H9 (cell line): Measurements from ENCODE around the gene KCNAB2. TPM values are rescaled to one million over a fixed set of nuclear protein-coding genes. Genes with fewer than 3 reads are reported as not detected.

Experiments used
- DNase-seq: peaks from one replicate; pipeline ENCODE4 v3.0.0-alpha.2; 2017
- H2AFZ ChIP-seq: one replicate; pipeline ENCODE4 v1.6.1; 2013; ENCODE audit warnings: mild to moderate bottlenecking, low read length, control low read depth, moderate library complexity
- H2AK5ac ChIP-seq: 2 replicates; pipeline ENCODE4 v1.6.1; 2013; ENCODE audit warnings: low read length, control low read depth, mixed read lengths; ENCODE audit not compliant: insufficient read length
- H2BK120ac ChIP-seq: one replicate; pipeline ENCODE4 v1.6.1; 2013; ENCODE audit warnings: low read depth, mild to moderate bottlenecking, low read length, control low read depth, inconsistent platforms; ENCODE audit not compliant: poor library complexity, severe bottlenecking
- H2BK12ac ChIP-seq: 2 replicates; pipeline ENCODE4 v1.6.1; 2013; ENCODE audit warnings: low read length, control low read depth, mixed read lengths, low read depth; ENCODE audit not compliant: insufficient read length
- H2BK15ac ChIP-seq: 2 replicates; pipeline ENCODE4 v1.6.1; 2013; ENCODE audit warnings: low read depth, low read length, control low read depth
- H2BK20ac ChIP-seq: one replicate; pipeline ENCODE4 v1.6.1; 2013; ENCODE audit warnings: low read depth, mild to moderate bottlenecking, low read length, control low read depth, inconsistent platforms; ENCODE audit not compliant: poor library complexity, severe bottlenecking
- H2BK5ac ChIP-seq: 2 replicates; pipeline ENCODE4 v1.6.1; 2013; ENCODE audit warnings: low read length, control low read depth, mixed read lengths; ENCODE audit not compliant: insufficient read length
- H3K14ac ChIP-seq: 2 replicates; pipeline ENCODE4 v1.6.1; 2013; ENCODE audit warnings: low read length, control low read depth; ENCODE audit not compliant: insufficient read depth
- H3K18ac ChIP-seq: 2 replicates; pipeline ENCODE4 v1.6.1; 2013; ENCODE audit warnings: low read depth, mild to moderate bottlenecking, mixed read lengths, low read length, control low read depth; ENCODE audit not compliant: insufficient read length
- H3K23ac ChIP-seq: 2 replicates; pipeline ENCODE4 v1.6.1; 2013; ENCODE audit warnings: low read length, control low read depth, mixed read lengths, low read depth; ENCODE audit not compliant: insufficient read length
- H3K23me2 ChIP-seq: 2 replicates; pipeline ENCODE4 v1.6.1; 2013; ENCODE audit warnings: low read depth, mild to moderate bottlenecking, mixed read lengths, low read length, control low read depth; ENCODE audit not compliant: insufficient read length, poor library complexity, severe bottlenecking
- H3K27ac ChIP-seq: 2 replicates; pipeline ENCODE4 v1.5.1; 2013; ENCODE audit warnings: low read length, control low read depth, mixed read lengths, low read depth; ENCODE audit not compliant: insufficient read length
- H3K27me3 ChIP-seq: 2 replicates; pipeline ENCODE4 v1.6.1; 2013; ENCODE audit warnings: low read length, control low read depth, inconsistent platforms; ENCODE audit not compliant: insufficient read depth
- H3K4ac ChIP-seq: 2 replicates; pipeline ENCODE4 v1.6.1; 2013; ENCODE audit warnings: low read depth, mild to moderate bottlenecking, control low read depth, inconsistent platforms, low read length, moderate library complexity
- H3K4me1 ChIP-seq: 2 replicates; pipeline ENCODE4 v1.6.1; 2013; ENCODE audit warnings: low read length, control low read depth, inconsistent platforms; ENCODE audit not compliant: insufficient read depth
- H3K4me2 ChIP-seq: 2 replicates; pipeline ENCODE4 v1.6.1; 2013; ENCODE audit warnings: low read length, control low read depth, mixed read lengths; ENCODE audit not compliant: insufficient read length, insufficient read depth
- H3K56ac ChIP-seq: 2 replicates; pipeline ENCODE4 v1.6.1; 2013; ENCODE audit warnings: low read depth, mild to moderate bottlenecking, mixed read lengths, low read length, control low read depth; ENCODE audit not compliant: insufficient read length
- H3K79me1 ChIP-seq: 2 replicates; pipeline ENCODE4 v1.6.1; 2013; ENCODE audit warnings: low read depth, mild to moderate bottlenecking, moderate library complexity, low read length, control low read depth, inconsistent platforms; ENCODE audit not compliant: insufficient read depth, poor library complexity, severe bottlenecking
- H3K79me2 ChIP-seq: 2 replicates; pipeline ENCODE4 v1.6.1; 2013; ENCODE audit warnings: low read length, control low read depth, inconsistent platforms; ENCODE audit not compliant: insufficient read depth
- H3K9ac ChIP-seq: 2 replicates; pipeline ENCODE4 v1.6.1; 2013; ENCODE audit warnings: low read length, control low read depth, mixed read lengths; ENCODE audit not compliant: insufficient read length; ENCODE audit errors: extremely low read depth
- H3K9me3 ChIP-seq: one replicate; pipeline ENCODE4 v1.6.1; 2013; ENCODE audit warnings: low read depth, low read length, inconsistent platforms; ENCODE audit not compliant: control insufficient read depth
- H3T11ph ChIP-seq: one replicate; pipeline ENCODE4 v1.6.1; 2013; ENCODE audit warnings: mild to moderate bottlenecking, low read length, control low read depth, inconsistent platforms
- H4K20me1 ChIP-seq: one replicate; pipeline ENCODE4 v1.6.1; 2013; ENCODE audit not compliant: control insufficient read depth, insufficient read length, insufficient read depth
- H4K5ac ChIP-seq: 2 replicates; pipeline ENCODE4 v1.6.1; 2013; ENCODE audit warnings: low read depth, mild to moderate bottlenecking, mixed read lengths, low read length, control low read depth; ENCODE audit not compliant: insufficient read length
- H4K8ac ChIP-seq: replicated peaks from 2 replicates; pipeline ENCODE4 v1.6.1; 2013; ENCODE audit warnings: low read length, control low read depth, mixed read lengths, low read depth; ENCODE audit not compliant: insufficient read length
- H4K91ac ChIP-seq: 2 replicates; pipeline ENCODE4 v1.6.1; 2013; ENCODE audit warnings: low read depth, mild to moderate bottlenecking, moderate library complexity, mixed read lengths, low read length, control low read depth; ENCODE audit not compliant: insufficient read length
- H3K27ac Mint-ChIP-seq, 3 experiments: 2 replicates in 2 of 3; 3 replicates in 1 of 3; pipeline ENCODE4 v1.8.0; 2020 to 2021; ENCODE audit warnings: mixed read lengths in 3 of 3, mild to moderate bottlenecking in 1 of 3, moderate library complexity in 1 of 3
- H3K27me3 Mint-ChIP-seq: 2 replicates; pipeline ENCODE4 v1.8.0; 2021; ENCODE audit warnings: low read depth, mild to moderate bottlenecking, moderate library complexity, mixed read lengths
- H3K36me3 Mint-ChIP-seq, 3 experiments: 2 replicates in 2 of 3; 3 replicates in 1 of 3; pipeline ENCODE4 v1.8.0; 2020 to 2021; ENCODE audit warnings: low read depth in 3 of 3, mixed read lengths in 3 of 3; ENCODE audit not compliant: insufficient read depth in 1 of 3
- H3K4me1 Mint-ChIP-seq, 2 experiments: 2 replicates each; pipeline ENCODE4 v1.8.0; 2020; ENCODE audit warnings: mixed read lengths in 2 of 2
- H3K4me3 Mint-ChIP-seq, 2 experiments: 2 replicates in 1 of 2; 3 replicates in 1 of 2; pipeline ENCODE4 v1.8.0; 2020 to 2021; ENCODE audit warnings: mild to moderate bottlenecking in 2 of 2, mixed read lengths in 2 of 2, moderate library complexity in 1 of 2
- H3K9me3 Mint-ChIP-seq, 2 experiments: 2 replicates in 1 of 2; 3 replicates in 1 of 2; pipeline ENCODE4 v1.8.0; 2020; ENCODE audit warnings: mild to moderate bottlenecking in 2 of 2, mixed read lengths in 2 of 2, moderate library complexity in 1 of 2
- WGBS: extraction: QIAGEN DNeasy Blood & Tissue Kit; methylation state at CpG from one replicate; pipeline ENCODE4 v1.1.7; 2013; ENCODE audit warnings: missing lambda C conversion rate, low lambda C conversion rate, mixed read lengths; ENCODE audit not compliant: insufficient read length; ENCODE audit errors: extremely low coverage; 5-methylcytosine and 5-hydroxymethylcytosine counted together
- total RNA-seq: library from RNA; stranded (reverse); gene quantifications from 2 replicates; pipeline ENCODE4 v1.2.1, GENCODE V29; 2021
- TF ChIP-seq, protein P1 (sequence below): fragments of 200-600 bp; sonication (generic); conservative IDR thresholded peaks from 3 replicates; pipeline ENCODE4 v1.8.0; 2021; ENCODE audit warnings: antibody characterized with exemption, mild to moderate bottlenecking

The KCNAB2 gene
- total RNA-seq, 1 experiment from 2014 or later, result 8.3 TPM

DNA sequence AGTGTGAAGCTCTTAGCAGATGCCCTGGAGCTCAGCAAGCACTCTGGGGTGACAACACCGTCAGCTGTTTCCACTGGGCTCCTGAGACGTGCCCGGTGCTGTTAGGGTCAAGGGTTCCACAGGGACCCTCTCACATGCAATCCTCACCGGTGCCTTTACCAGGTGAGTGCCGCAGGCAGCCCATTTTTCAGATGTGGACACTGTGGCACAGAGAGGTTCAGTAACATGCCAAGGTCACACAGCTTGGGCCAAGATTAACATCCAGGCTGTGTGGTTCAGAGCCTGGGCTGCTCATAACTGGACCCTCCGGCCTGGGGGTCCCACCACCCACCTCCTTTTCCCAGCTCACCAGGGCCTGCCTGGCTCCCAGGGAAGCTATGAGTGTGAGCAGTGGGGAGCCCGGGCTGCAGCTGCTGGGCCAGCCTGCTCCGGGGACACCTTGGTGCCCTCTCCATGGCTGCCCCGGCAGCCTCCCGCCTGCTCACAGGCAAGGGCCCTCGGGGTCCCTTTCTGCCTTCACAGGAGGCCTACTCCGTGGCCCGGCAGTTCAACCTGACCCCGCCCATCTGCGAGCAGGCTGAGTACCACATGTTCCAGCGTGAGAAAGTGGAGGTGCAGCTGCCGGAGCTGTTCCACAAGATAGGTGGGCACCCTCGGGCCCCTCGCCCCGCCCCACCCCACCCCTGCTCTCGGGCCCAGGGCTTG is 49.3 kb downstream of the KCNAB2 start:
- H2BK15ac ChIP-seq, result no peak overlapping the region
- no peaks in the 10 kb centered on the region for H4K20me1 ChIP-seq
- no peak overlapping the region for H3K27ac Mint-ChIP-seq
- no peak overlapping the region for H4K8ac ChIP-seq
- H3K27ac ChIP-seq, result no peak overlapping the region
- H3K4me2 ChIP-seq, result no peak overlapping the region
- H3K4me3 Mint-ChIP-seq, result no peak overlapping the region
- H3K27me3 ChIP-seq, result no peaks in the 10 kb centered on the region; the same call in 1 of the 2 replicates
- no peaks in the 10 kb centered on the region for H3K4me1 ChIP-seq
- no peak overlapping the region for H2AFZ ChIP-seq
- H3K79me1 ChIP-seq, result no peaks in the 10 kb centered on the region
- H3K9ac ChIP-seq, result no peak overlapping the region
- no peak overlapping the region for H3K23ac ChIP-seq
- no peak overlapping the region for H3K56ac ChIP-seq
- no peak overlapping the region for H3K14ac ChIP-seq
- no CpG with 5 or more reads among the region's 21 CpGs for WGBS
- H2BK5ac ChIP-seq, result no peak overlapping the region
- H2BK120ac ChIP-seq, result no peak overlapping the region
- no peaks in the 10 kb centered on the region for H3K79me2 ChIP-seq
- no peaks in the 10 kb centered on the region for H3K36me3 Mint-ChIP-seq
- no peak overlapping the region for H3T11ph ChIP-seq
- H4K91ac ChIP-seq, result no peak overlapping the region
- no peak overlapping the region for H3K4ac ChIP-seq
- H3K27me3 Mint-ChIP-seq, result no peaks in the 10 kb centered on the region
- no peaks in the 10 kb centered on the region; a peak in 1 of 5 replicates for H3K9me3 Mint-ChIP-seq
- no peak overlapping the region for H2BK20ac ChIP-seq
- no peak overlapping the region for H2AK5ac ChIP-seq
- peaks cover 0 to 4% of the 10 kb centered on the region in 2 experiments; a peak in 1 of 4 replicates for H3K4me1 Mint-ChIP-seq
- no peak for DNase-seq
- H3K18ac ChIP-seq, result no peak overlapping the region
- H2BK12ac ChIP-seq, result no peak overlapping the region
- H3K23me2 ChIP-seq, result no peaks in the 10 kb centered on the region
- TF ChIP-seq, protein P1, sequence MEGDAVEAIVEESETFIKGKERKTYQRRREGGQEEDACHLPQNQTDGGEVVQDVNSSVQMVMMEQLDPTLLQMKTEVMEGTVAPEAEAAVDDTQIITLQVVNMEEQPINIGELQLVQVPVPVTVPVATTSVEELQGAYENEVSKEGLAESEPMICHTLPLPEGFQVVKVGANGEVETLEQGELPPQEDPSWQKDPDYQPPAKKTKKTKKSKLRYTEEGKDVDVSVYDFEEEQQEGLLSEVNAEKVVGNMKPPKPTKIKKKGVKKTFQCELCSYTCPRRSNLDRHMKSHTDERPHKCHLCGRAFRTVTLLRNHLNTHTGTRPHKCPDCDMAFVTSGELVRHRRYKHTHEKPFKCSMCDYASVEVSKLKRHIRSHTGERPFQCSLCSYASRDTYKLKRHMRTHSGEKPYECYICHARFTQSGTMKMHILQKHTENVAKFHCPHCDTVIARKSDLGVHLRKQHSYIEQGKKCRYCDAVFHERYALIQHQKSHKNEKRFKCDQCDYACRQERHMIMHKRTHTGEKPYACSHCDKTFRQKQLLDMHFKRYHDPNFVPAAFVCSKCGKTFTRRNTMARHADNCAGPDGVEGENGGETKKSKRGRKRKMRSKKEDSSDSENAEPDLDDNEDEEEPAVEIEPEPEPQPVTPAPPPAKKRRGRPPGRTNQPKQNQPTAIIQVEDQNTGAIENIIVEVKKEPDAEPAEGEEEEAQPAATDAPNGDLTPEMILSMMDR, result no peak
- H3K9me3 ChIP-seq, result no peaks in the 10 kb centered on the region
- H4K5ac ChIP-seq, result no peak overlapping the region
